HFF-Myc (cell line): ENCODE measurements around the gene METTL16.
"Not testable (repeated sequence)": the region's sequence is repeated elsewhere in the genome, so short reads cannot be mapped to it uniquely, and the experiment has no call there.

Source experiments
- DNase-seq: peaks from one replicate; pipeline ENCODE4 v3.0.0-alpha.2; 2011; ENCODE audit warnings: low read depth; ENCODE audit errors: extremely low read depth
- H3K4me3 ChIP-seq: replicated peaks from 2 replicates; pipeline ENCODE4 v1.5.1; 2011; ENCODE audit warnings: low read depth, mild to moderate bottlenecking, control low read depth, low read length
- CTCF ChIP-seq: IDR thresholded peaks from 2 replicates; pipeline ENCODE4 v1.5.1; 2012; ENCODE audit warnings: mild to moderate bottlenecking, low read depth, low read length, control low read depth; ENCODE audit errors: missing control alignments

Gene METTL16

GRCh38 chr17:2521257-2521656 is 9.6 kb upstream of the METTL16 start:
- no peak for DNase-seq
- no peak overlapping the region for H3K4me3 ChIP-seq
- no peak for TF ChIP-seq CTCF

- DNase-seq: no peak
- TF ChIP-seq CTCF: no peak
- H3K4me3 ChIP-seq: no peak overlapping the region
These were observed 5.9 kb upstream of the METTL16 start for GRCh38 chr17:2517539-2517938.

- peak overlapping the region; percentile 86 for H3K4me3 ChIP-seq
- TF ChIP-seq CTCF: no peak
- DNase-seq: no peak
These were observed 588 bp downstream of the METTL16 start for GRCh38 chr17:2511138-2511461.

- TF ChIP-seq CTCF: no peak
- H3K4me3 ChIP-seq: peak overlapping the region; percentile 86
- no peak for DNase-seq
These were observed 1.1 kb downstream of the METTL16 start for GRCh38 chr17:2510559-2510958.

GRCh38 chr17:2508035-2508434 is 3.7 kb downstream of the METTL16 start:
- TF ChIP-seq CTCF: no peak
- DNase-seq: no peak
- no peak overlapping the region for H3K4me3 ChIP-seq

GRCh38 chr17:2507015-2507414 is 4.7 kb downstream of the METTL16 start:
- not testable (repeated sequence) for DNase-seq, H3K4me3 ChIP-seq

GRCh38 chr17:2503627-2504026 is 8.1 kb downstream of the METTL16 start:
- TF ChIP-seq CTCF: no peak
- H3K4me3 ChIP-seq: no peak overlapping the region
- DNase-seq: no peak
